Liver (tissue), 3 donors: Measurements from ENCODE around the gene KCNQ1.

Experiments used
- CTCF ChIP-seq: fragments of 150-350 bp; IDR thresholded peaks from 2 replicates; pipeline ENCODE4 v1.5.1; 2017; ENCODE audit warnings: improper control_type of control experiment, low read depth, low read length; ENCODE audit not compliant: missing input control
- MAX ChIP-seq: IDR thresholded peaks from 2 replicates; pipeline ENCODE4 v1.6.1; 2016; ENCODE audit warnings: antibody characterized with exemption
- NR2F2 ChIP-seq: IDR thresholded peaks from 2 replicates; pipeline ENCODE4 v1.6.1; 2016; ENCODE audit warnings: antibody characterized with exemption
- RAD21 ChIP-seq, 2 donors: IDR thresholded peaks; 2 replicates each; pipeline ENCODE4 v1.6.1; 2016; ENCODE audit warnings: antibody characterized with exemption in 2 of 2, mild to moderate bottlenecking in 2 of 2
- REST ChIP-seq: IDR thresholded peaks from 2 replicates; pipeline ENCODE4 v1.6.1; 2016; ENCODE audit warnings: antibody characterized with exemption, mild to moderate bottlenecking
- SP1 ChIP-seq: IDR thresholded peaks from 2 replicates; pipeline ENCODE4 v1.6.1; 2018; ENCODE audit warnings: antibody characterized with exemption, mild to moderate bottlenecking
- TAF1 ChIP-seq: conservative IDR thresholded peaks from 2 replicates; pipeline ENCODE4 v1.6.1; 2016; ENCODE audit warnings: antibody characterized with exemption, mild to moderate bottlenecking
- YY1 ChIP-seq: IDR thresholded peaks from 2 replicates; pipeline ENCODE4 v1.6.1; 2016; ENCODE audit warnings: antibody characterized with exemption, mild to moderate bottlenecking
- donor health status: healthy.
- donor health status: healthy.

- no peak for TF ChIP-seq CTCF
- TF ChIP-seq YY1: no peak
- no peak for TF ChIP-seq MAX
- no peak for TF ChIP-seq NR2F2
- no peak for TF ChIP-seq REST
- TF ChIP-seq TAF1: no peak
- no peak for TF ChIP-seq SP1
- no peak for TF ChIP-seq RAD21 (IDR thresholded peaks at IDR 0.05)
Measured at GRCh38 chr11:2867722-2868505, 423.1 kb downstream of the KCNQ1 start.
